ENCODE results near the gene PLPPR1.

GRCh38 chr9:101094686-101095085 is 66.2 kb downstream of the PLPPR1 start:
- no peak for TF ChIP-seq POLR2A (IDR thresholded peaks at IDR 0.05; ENCODE audit: low read depth, low read length)
- TF ChIP-seq POLR2AphosphoS5 (IDR thresholded peaks at IDR 0.05; ENCODE audit: low read depth, low read length) = no peak
- TF ChIP-seq TAF1 (IDR thresholded peaks at IDR 0.05; ENCODE audit: borderline replicate concordance, low read depth, low read length) = no peak
